Activated T-cell treated with anti-CD3 and anti-CD28 coated beads, Interleukin-2, amount 50 U/mL, for 72 hours (primary cell): ENCODE data around the gene TK2. TPM values are rescaled to one million over a fixed set of nuclear protein-coding genes. Genes with fewer than 3 reads are reported as not detected.
A peak's percentile ranks its signal among the peaks of the same experiment; 100 is the strongest.
"Not testable (repeated sequence)": the region's sequence is repeated elsewhere in the genome, so short reads cannot be mapped to it uniquely, and the experiment has no call there.

Experiments used
- ATAC-seq, 2 donors: fragments of 150-1000 bp; cut with Tn5 transposase; replicated peaks in 1 of 2; 2 replicates each; pipeline ENCODE4 v1.10.0; 2021; ENCODE audit warnings: moderate library complexity in 2 of 2, mild to moderate bottlenecking in 1 of 2
- DNase-seq, 2 donors: peaks; one replicate each; pipeline ENCODE4 v3.0.0; 2021 to 2022; ENCODE audit warnings: mixed read lengths in 1 of 2
- H3K27ac Mint-ChIP-seq: one replicate; pipeline ENCODE4 v1.8.0; 2022; ENCODE audit warnings: mild to moderate bottlenecking, moderate library complexity, mixed read lengths
- H3K27me3 Mint-ChIP-seq: one replicate; pipeline ENCODE4 v1.8.0; 2022; ENCODE audit warnings: low read depth, mixed read lengths
- H3K36me3 Mint-ChIP-seq, 2 donors: one replicate each; pipeline ENCODE4 v1.8.0; 2022; ENCODE audit warnings: mixed read lengths in 2 of 2, mild to moderate bottlenecking in 1 of 2; ENCODE audit not compliant: insufficient read depth in 2 of 2
- H3K4me1 Mint-ChIP-seq: one replicate; pipeline ENCODE4 v1.8.0; 2022; ENCODE audit warnings: low read depth, mixed read lengths
- H3K4me3 Mint-ChIP-seq, 2 donors: one replicate each; pipeline ENCODE4 v1.8.0; 2022; ENCODE audit warnings: mild to moderate bottlenecking in 2 of 2, mixed read lengths in 2 of 2, moderate library complexity in 2 of 2
- H3K9me3 Mint-ChIP-seq, 2 donors: one replicate each; pipeline ENCODE4 v1.8.0; 2022; ENCODE audit warnings: mixed read lengths in 2 of 2
- total RNA-seq, 2 donors: library from RNA; stranded (reverse); gene quantifications; one replicate each; pipeline ENCODE4 v1.2.3, GENCODE V29; 2022

Gene TK2
- total RNA-seq, 2 donors from 2014 or later: 16.4 to 16.6 TPM

- no peak overlapping the region for H3K4me3 Mint-ChIP-seq
- no peak overlapping the region for H3K27ac Mint-ChIP-seq
- no peak for ATAC-seq
- no peaks in the 10 kb centered on the region for H3K9me3 Mint-ChIP-seq
- peaks cover 16% of the 10 kb centered on the region for H3K4me1 Mint-ChIP-seq
- no peaks in the 10 kb centered on the region for H3K27me3 Mint-ChIP-seq
- H3K36me3 Mint-ChIP-seq: no peaks in the 10 kb centered on the region
- DNase-seq: no peak
These were observed 39.0 kb downstream of the TK2 start for GRCh38 chr16:66510711-66511601.

- Mint-ChIP-seq H3K9me3 (no peaks in the 10 kb centered on the region), H3K27ac (no peak overlapping the region), H3K36me3 (no peaks in the 10 kb centered on the region), H3K4me1 (peaks cover 9% of the 10 kb centered on the region), H3K4me3 (no peak overlapping the region), H3K27me3 (no peaks in the 10 kb centered on the region)
- ATAC-seq (no peak), DNase-seq (no peak)
These were observed 39.6 kb downstream of the TK2 start for GRCh38 chr16:66510298-66510697.

- DNase-seq: no peak
- Mint-ChIP-seq H3K4me1 (peaks cover 4% of the 10 kb centered on the region), H3K27me3 (no peaks in the 10 kb centered on the region), H3K4me3 (no peak overlapping the region), H3K36me3 (no peaks in the 10 kb centered on the region), H3K9me3 (no peaks in the 10 kb centered on the region), H3K27ac (no peak overlapping the region)
- ATAC-seq: no peak
These were observed 40.3 kb downstream of the TK2 start for GRCh38 chr16:66509576-66509975.

- H3K4me1 Mint-ChIP-seq: peaks cover 4% of the 10 kb centered on the region
- no peaks in the 10 kb centered on the region for H3K9me3 Mint-ChIP-seq
- ATAC-seq: no peak
- H3K27me3 Mint-ChIP-seq: no peaks in the 10 kb centered on the region
- H3K36me3 Mint-ChIP-seq: no peaks in the 10 kb centered on the region
- no peak overlapping the region for H3K4me3 Mint-ChIP-seq
- H3K27ac Mint-ChIP-seq: no peak overlapping the region
- no peak for DNase-seq
These were observed 40.9 kb downstream of the TK2 start for GRCh38 chr16:66508914-66509496.

- no peak overlapping the region for H3K27ac Mint-ChIP-seq
- peaks cover 4% of the 10 kb centered on the region for H3K4me1 Mint-ChIP-seq
- H3K27me3 Mint-ChIP-seq: no peaks in the 10 kb centered on the region
- H3K4me3 Mint-ChIP-seq: no peak overlapping the region
- H3K9me3 Mint-ChIP-seq: no peaks in the 10 kb centered on the region
- H3K36me3 Mint-ChIP-seq: no peaks in the 10 kb centered on the region
- DNase-seq (no peak), ATAC-seq (peak in 1 of 2 donors; percentile 33)
These were observed 41.5 kb downstream of the TK2 start for GRCh38 chr16:66508248-66508913.

GRCh38 chr16:66507731-66508239 is 42.1 kb downstream of the TK2 start:
- Mint-ChIP-seq H3K9me3 (no peaks in the 10 kb centered on the region), H3K27ac (no peak overlapping the region), H3K36me3 (no peaks in the 10 kb centered on the region), H3K27me3 (no peaks in the 10 kb centered on the region), H3K4me3 (no peak overlapping the region), H3K4me1 (peaks cover 4% of the 10 kb centered on the region)
- DNase-seq (no peak), ATAC-seq (no peak)

GRCh38 chr16:66503612-66504011 is 46.3 kb downstream of the TK2 start:
- H3K4me1 Mint-ChIP-seq: no peaks in the 10 kb centered on the region
- no peak overlapping the region for H3K27ac Mint-ChIP-seq
- no peaks in the 10 kb centered on the region for H3K36me3 Mint-ChIP-seq
- ATAC-seq (no peak), DNase-seq (no peak)
- H3K4me3 Mint-ChIP-seq: no peak overlapping the region
- H3K9me3 Mint-ChIP-seq: no peaks in the 10 kb centered on the region
- no peaks in the 10 kb centered on the region for H3K27me3 Mint-ChIP-seq

- DNase-seq (no peak), ATAC-seq (no peak)
- Mint-ChIP-seq H3K27me3 (no peaks in the 10 kb centered on the region), H3K4me3 (no peak overlapping the region), H3K4me1 (no peaks in the 10 kb centered on the region), H3K36me3 (no peaks in the 10 kb centered on the region), H3K27ac (no peak overlapping the region), H3K9me3 (no peaks in the 10 kb centered on the region)
These were observed 46.9 kb downstream of the TK2 start for GRCh38 chr16:66503030-66503429.

GRCh38 chr16:66502020-66502913 is 47.7 kb downstream of the TK2 start:
- Mint-ChIP-seq H3K9me3 (peaks cover 0 to under 1% of the 10 kb centered on the region in 2 donors), H3K36me3 (no peaks in the 10 kb centered on the region), H3K4me1 (no peaks in the 10 kb centered on the region), H3K4me3 (no peak overlapping the region), H3K27ac (no peak overlapping the region), H3K27me3 (no peaks in the 10 kb centered on the region)
- no peak for ATAC-seq
- DNase-seq: no peak

GRCh38 chr16:66501563-66501962 is 48.4 kb downstream of the TK2 start:
- H3K9me3 Mint-ChIP-seq, H3K36me3 Mint-ChIP-seq, H3K27ac Mint-ChIP-seq, ATAC-seq, H3K4me1 Mint-ChIP-seq, H3K4me3 Mint-ChIP-seq, H3K27me3 Mint-ChIP-seq, DNase-seq: not testable (repeated sequence)

GRCh38 chr16:66497921-66498320 is 52.0 kb downstream of the TK2 start:
- H3K9me3 Mint-ChIP-seq, H3K27ac Mint-ChIP-seq, ATAC-seq, H3K4me3 Mint-ChIP-seq, H3K27me3 Mint-ChIP-seq, H3K36me3 Mint-ChIP-seq, DNase-seq, H3K4me1 Mint-ChIP-seq: not testable (repeated sequence)

GRCh38 chr16:66496226-66496625 is 53.7 kb downstream of the TK2 start:
- not testable (repeated sequence) for H3K27me3 Mint-ChIP-seq, ATAC-seq, H3K9me3 Mint-ChIP-seq, H3K4me3 Mint-ChIP-seq, H3K27ac Mint-ChIP-seq, H3K36me3 Mint-ChIP-seq, DNase-seq, H3K4me1 Mint-ChIP-seq
